Vagina (tissue), 2 donors: ENCODE measurements around the gene WNT6. TPM values are rescaled to one million over a fixed set of nuclear protein-coding genes. Genes with fewer than 3 reads are reported as not detected.

ENCODE experiments used
- DNase-seq, 2 donors: peaks; one replicate each; pipeline ENCODE4 v3.0.0-alpha.2; 2017; ENCODE audit errors: extremely low spot score in 2 of 2
- H3K27ac ChIP-seq: fragments of 200-600 bp; sonication (generic); one replicate; pipeline ENCODE4 v1.5.1; 2019
- H3K27me3 ChIP-seq: fragments of 200-600 bp; sonication (generic); one replicate; pipeline ENCODE4 v1.5.1; 2019
- H3K36me3 ChIP-seq, 2 donors: fragments of 200-600 bp; sonication (generic); one replicate each; pipeline ENCODE4 v1.5.1; 2017 to 2019
- H3K4me1 ChIP-seq: fragments of 200-600 bp; sonication (generic); one replicate; pipeline ENCODE4 v1.5.1; 2019
- H3K4me3 ChIP-seq, 2 donors: fragments of 200-600 bp; sonication (generic); 1 replicate in 1 of 2; 2 replicates in 1 of 2; pipeline ENCODE4 v1.5.1; 2016 to 2019
- H3K9me3 ChIP-seq: fragments of 200-600 bp; sonication (generic); one replicate; pipeline ENCODE4 v1.5.1; 2019
- CTCF ChIP-seq, 3 experiments: fragments of 450-650 bp in 2 of 3; fragments of 200-600 bp in 1 of 3; sonication (generic) in 1 of 3; IDR thresholded peaks; one replicate each; pipeline ENCODE4 v1.5.1; 2017 to 2019; ENCODE audit warnings: antibody characterized with exemption in 3 of 3, mild to moderate bottlenecking in 2 of 3, moderate library complexity in 2 of 3
- POLR2A ChIP-seq, 2 donors: fragments of 450-650 bp; IDR thresholded peaks; one replicate each; pipeline ENCODE4 v1.6.1; 2017; ENCODE audit warnings: antibody characterized with exemption in 2 of 2, mild to moderate bottlenecking in 2 of 2, moderate library complexity in 2 of 2
- POLR2AphosphoS5 ChIP-seq, 2 donors: sonication (generic); formaldehyde crosslinking; IDR thresholded peaks; one replicate each; pipeline ENCODE4 v1.9.0; 2017; ENCODE audit warnings: antibody characterized with exemption in 2 of 2, mild to moderate bottlenecking in 2 of 2, low read depth in 1 of 2; ENCODE audit not compliant: insufficient read depth in 1 of 2
- intact Hi-C: fragments of 100-400 bp; cut with DNase I; formaldehyde crosslinking; loops from one replicate; pipeline ENCODE4 v1.15.1; 2023
- total RNA-seq: library from RNA; depleted of rRNA; stranded (reverse); fragments of >200 nt; gene quantifications from one replicate; pipeline ENCODE4 v1.2.3, GENCODE V29; 2016

The WNT6 gene
- total RNA-seq, 1 donor from 2014 or later, result 2.0 TPM

GRCh38 chr2:218823196-218823855 is 36.3 kb upstream of the WNT6 start:
- Histone ChIP-seq H3K4me3 (no peak overlapping the region), H3K27me3 (no peaks in the 10 kb centered on the region), H3K9me3 (no peaks in the 10 kb centered on the region), H3K36me3 (no peaks in the 10 kb centered on the region), H3K27ac (no peak overlapping the region), H3K4me1 (no peaks in the 10 kb centered on the region)
- no peak for TF ChIP-seq CTCF (IDR thresholded peaks at IDR 0.05)
- no peak for TF ChIP-seq POLR2A (IDR thresholded peaks at IDR 0.05)
- TF ChIP-seq POLR2AphosphoS5 (IDR thresholded peaks at IDR 0.05; ENCODE audit: insufficient read depth in 1 of 2, low read depth in 1 of 2), result no peak
- DNase-seq, result no peak
- intact Hi-C loops, result no loop called here

- Histone ChIP-seq H3K36me3 (no peaks in the 10 kb centered on the region), H3K4me1 (no peaks in the 10 kb centered on the region), H3K4me3 (no peak overlapping the region), H3K9me3 (no peaks in the 10 kb centered on the region), H3K27me3 (no peaks in the 10 kb centered on the region), H3K27ac (no peak overlapping the region)
- TF ChIP-seq POLR2A (IDR thresholded peaks at IDR 0.05) (no peak), CTCF (IDR thresholded peaks at IDR 0.05) (no peak), POLR2AphosphoS5 (IDR thresholded peaks at IDR 0.05; ENCODE audit: insufficient read depth in 1 of 2, low read depth in 1 of 2) (no peak)
- intact Hi-C loops, result no loop called here
- DNase-seq, result no peak
Measured at GRCh38 chr2:218824004-218824403, 35.6 kb upstream of the WNT6 start.

GRCh38 chr2:218826791-218827190 is 32.8 kb upstream of the WNT6 start:
- Histone ChIP-seq H3K36me3 (no peaks in the 10 kb centered on the region), H3K4me3 (no peak overlapping the region), H3K9me3 (no peaks in the 10 kb centered on the region), H3K4me1 (peaks cover 15% of the 10 kb centered on the region), H3K27me3 (no peaks in the 10 kb centered on the region), H3K27ac (no peak overlapping the region)
- no peak for DNase-seq
- intact Hi-C loops, result no loop called here
- no peak for TF ChIP-seq POLR2AphosphoS5 (IDR thresholded peaks at IDR 0.05; ENCODE audit: insufficient read depth in 1 of 2, low read depth in 1 of 2)

GRCh38 chr2:218827701-218828476 is 31.7 kb upstream of the WNT6 start:
- TF ChIP-seq POLR2AphosphoS5 (IDR thresholded peaks at IDR 0.05; ENCODE audit: insufficient read depth in 1 of 2, low read depth in 1 of 2) (no peak), POLR2A (IDR thresholded peaks at IDR 0.05) (no peak), CTCF (IDR thresholded peaks at IDR 0.05) (no peak)
- no peak overlapping the region for H3K27ac ChIP-seq
- H3K36me3 ChIP-seq, result no peaks in the 10 kb centered on the region
- no peaks in the 10 kb centered on the region for H3K27me3 ChIP-seq
- intact Hi-C loops, result no loop called here
- no peak overlapping the region for H3K4me3 ChIP-seq
- peaks cover 26% of the 10 kb centered on the region for H3K4me1 ChIP-seq
- no peaks in the 10 kb centered on the region for H3K9me3 ChIP-seq
- no peak for DNase-seq

- DNase-seq, result no peak
- H3K4me1 ChIP-seq, result peaks cover 31% of the 10 kb centered on the region
- intact Hi-C loops, result no loop called here
- H3K27ac ChIP-seq, result no peak overlapping the region
- H3K4me3 ChIP-seq, result no peak overlapping the region
- no peaks in the 10 kb centered on the region for H3K9me3 ChIP-seq
- H3K36me3 ChIP-seq, result no peaks in the 10 kb centered on the region
- H3K27me3 ChIP-seq, result no peaks in the 10 kb centered on the region
- TF ChIP-seq POLR2A (IDR thresholded peaks at IDR 0.05) (no peak), POLR2AphosphoS5 (IDR thresholded peaks at IDR 0.05; ENCODE audit: insufficient read depth in 1 of 2, low read depth in 1 of 2) (no peak), CTCF (IDR thresholded peaks at IDR 0.05) (no peak)
Measured at GRCh38 chr2:218828477-218828778, 31.2 kb upstream of the WNT6 start.
